Left ventricle myocardium inferior (tissue), 1 donor: Measurements from ENCODE around the gene NAT9. TPM values are rescaled to one million over a fixed set of nuclear protein-coding genes. Genes with fewer than 3 reads are reported as not detected.

Experiments used
- DNase-seq: peaks from one replicate; pipeline ENCODE4 v3.0.0-alpha.2; 2020
- H3K27ac ChIP-seq: fragments of 200-600 bp; replicated peaks from 2 replicates; pipeline ENCODE4 v1.8.0; 2021
- H3K27me3 ChIP-seq: fragments of 200-600 bp; 2 replicates; pipeline ENCODE4 v1.8.0; 2021; ENCODE audit warnings: low read depth
- H3K36me3 ChIP-seq: fragments of 200-600 bp; 2 replicates; pipeline ENCODE4 v1.8.0; 2021
- H3K4me1 ChIP-seq: fragments of 200-600 bp; 2 replicates; pipeline ENCODE4 v1.8.0; 2021
- H3K4me3 ChIP-seq: fragments of 200-600 bp; 2 replicates; pipeline ENCODE4 v1.8.0; 2021; ENCODE audit warnings: mild to moderate bottlenecking, moderate library complexity
- H3K9me3 ChIP-seq: fragments of 200-600 bp; replicated peaks from 2 replicates; pipeline ENCODE4 v1.8.0; 2021
- CTCF ChIP-seq: fragments of 200-600 bp; IDR thresholded peaks from 2 replicates; pipeline ENCODE4 v1.8.0; 2021; ENCODE audit warnings: antibody characterized with exemption, mild to moderate bottlenecking, borderline replicate concordance
- intact Hi-C: fragments of 100-400 bp; cut with micrococcal nuclease; formaldehyde crosslinking; loops from one replicate; pipeline ENCODE4 v1.11.0; 2022
- total RNA-seq: library from RNA; stranded (reverse); fragmentation: NEBNext Ultra II Directional; extraction: Animal tissue kit (Norgen Biotek cat#: 25700); gene quantifications from one replicate; pipeline ENCODE4 v1.2.1, GENCODE V29; 2021
- donor health status: DM: no; HTN: yes; CAD: no; lungs with severe emphysema.

The NAT9 gene
- total RNA-seq, 1 donor from 2014 or later: 18.6 TPM

- Histone ChIP-seq H3K4me3 (no peak overlapping the region), H3K27ac (no peak overlapping the region), H3K9me3 (no peaks in the 10 kb centered on the region), H3K36me3 (peaks cover 22% of the 10 kb centered on the region), H3K27me3 (no peaks in the 10 kb centered on the region), H3K4me1 (peaks cover 5% of the 10 kb centered on the region)
- intact Hi-C loops: loop anchor here (5.0 kb wide), 2 partner anchors 46 to 81 kb away; no protein-coding TSS in a partner anchor
- no peak for TF ChIP-seq CTCF
- DNase-seq: no peak
These were observed 9.8 kb upstream of the NAT9 start for GRCh38 chr17:74785981-74786360.

GRCh38 chr17:74785096-74785980 lies 9.2 kb upstream of the NAT9 start:
- Histone ChIP-seq H3K36me3 (peaks cover 25% of the 10 kb centered on the region), H3K4me3 (no peak overlapping the region), H3K27ac (no peak overlapping the region), H3K27me3 (no peaks in the 10 kb centered on the region), H3K4me1 (peaks cover 5% of the 10 kb centered on the region), H3K9me3 (no peaks in the 10 kb centered on the region)
- no peak for DNase-seq
- intact Hi-C loops: loop anchor here (5.0 kb wide), 2 partner anchors 47 to 82 kb away; no protein-coding TSS in a partner anchor
- no peak for TF ChIP-seq CTCF

DNA sequence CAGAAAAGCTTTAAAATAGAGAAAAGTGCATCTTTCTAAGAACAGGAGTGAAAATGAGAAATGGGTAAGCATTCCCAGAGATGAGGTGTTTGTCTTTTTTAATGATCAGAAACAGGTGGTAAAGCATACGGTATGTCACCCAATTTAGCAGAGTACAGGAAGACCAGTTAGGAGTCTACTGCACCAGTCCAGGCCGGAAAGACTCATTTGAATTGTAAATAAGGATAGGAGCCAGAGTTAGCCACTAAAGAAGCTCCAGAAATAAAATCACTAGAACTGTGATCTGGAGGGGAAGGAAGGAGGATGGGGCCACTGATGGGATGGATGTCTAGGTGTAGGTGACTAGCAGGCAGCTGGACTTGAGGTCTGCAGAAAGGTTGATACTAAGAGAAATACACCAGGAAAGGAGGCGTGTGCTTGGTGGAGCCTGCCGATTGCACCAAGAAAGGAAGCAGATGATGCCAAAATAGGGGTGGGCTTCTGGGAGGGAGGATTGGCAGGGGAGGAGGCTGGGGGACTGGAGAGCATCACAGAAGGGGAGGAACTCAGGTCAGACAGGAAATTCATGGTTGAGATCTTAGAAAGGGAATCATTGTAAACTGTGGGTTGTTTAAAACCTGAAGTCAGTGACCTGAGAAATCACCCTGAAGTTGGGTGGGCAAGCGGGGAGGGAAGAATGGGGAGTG lies 8.1 kb upstream of the NAT9 start:
- no peak overlapping the region for H3K4me3 ChIP-seq
- H3K27ac ChIP-seq: no peak overlapping the region
- DNase-seq: no peak
- no peaks in the 10 kb centered on the region for H3K9me3 ChIP-seq
- H3K27me3 ChIP-seq: no peaks in the 10 kb centered on the region
- TF ChIP-seq CTCF: no peak
- H3K4me1 ChIP-seq: peaks cover 5% of the 10 kb centered on the region
- intact Hi-C loops: no loop called here
- peaks cover 25% of the 10 kb centered on the region for H3K36me3 ChIP-seq

DNA sequence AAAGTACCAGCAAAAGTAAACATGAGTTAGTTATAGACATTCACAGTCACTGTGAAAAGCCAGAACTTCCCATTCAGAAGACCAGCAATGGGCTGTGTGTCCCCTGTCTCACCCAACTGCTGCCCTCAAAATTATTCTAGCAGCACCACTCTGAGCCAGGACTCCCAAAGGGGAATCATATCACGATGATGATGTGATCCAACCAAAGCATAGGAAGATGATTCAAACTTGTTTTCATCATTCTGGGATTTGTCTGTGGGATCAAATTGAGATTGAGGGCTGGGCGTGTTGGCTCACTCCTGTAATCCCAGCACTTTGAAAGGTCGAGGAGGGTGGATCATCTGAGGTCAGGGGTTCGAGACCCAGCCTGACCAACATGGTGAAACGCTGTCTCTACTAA lies 6.4 kb upstream of the NAT9 start:
- no peak for TF ChIP-seq CTCF
- H3K9me3 ChIP-seq: no peaks in the 10 kb centered on the region
- H3K4me3 ChIP-seq: no peak overlapping the region
- no peaks in the 10 kb centered on the region for H3K27me3 ChIP-seq
- H3K36me3 ChIP-seq: peaks cover 17% of the 10 kb centered on the region
- H3K4me1 ChIP-seq: peaks cover 5% of the 10 kb centered on the region
- no peak for DNase-seq
- intact Hi-C loops: no loop called here
- no peak overlapping the region for H3K27ac ChIP-seq

DNA sequence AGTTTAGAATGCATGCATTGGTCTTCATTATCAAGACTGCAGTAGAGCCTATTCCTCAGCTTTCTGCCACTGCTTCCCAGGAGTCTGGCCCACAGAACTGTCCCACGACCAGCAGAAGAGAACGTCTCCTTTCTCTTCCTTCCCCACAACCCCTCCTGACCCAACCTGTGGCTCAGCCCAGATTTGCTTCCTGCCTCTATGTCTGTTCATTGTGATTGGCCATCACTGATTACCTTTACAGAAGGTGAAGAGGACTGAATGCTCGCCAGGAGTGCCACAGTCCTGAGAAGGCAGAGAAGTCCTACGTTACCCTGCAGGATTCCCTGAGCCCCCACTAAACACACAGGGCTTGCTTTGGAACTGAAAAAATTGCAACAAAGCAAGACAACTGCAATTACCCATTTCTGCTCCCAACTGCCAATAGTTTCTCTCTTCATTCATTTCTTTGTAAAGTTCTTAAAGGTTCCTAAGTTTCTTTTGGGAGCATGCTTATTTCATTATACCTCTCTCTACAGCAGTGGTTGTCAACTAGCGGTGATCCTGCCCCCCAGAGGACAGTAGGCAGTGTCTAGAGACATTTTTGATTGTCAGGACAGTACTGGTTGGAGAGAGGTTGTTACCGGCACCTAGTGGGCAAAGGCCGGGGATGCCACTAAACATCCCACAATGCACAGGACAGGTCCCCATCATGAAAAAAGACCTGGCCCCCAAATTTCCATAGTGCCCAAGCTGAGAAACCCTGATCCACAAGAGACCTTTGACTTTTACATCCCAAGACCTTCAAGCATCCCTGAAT lies 4.5 kb upstream of the NAT9 start:
- peak; percentile 38 for TF ChIP-seq CTCF
- Histone ChIP-seq H3K27me3 (no peaks in the 10 kb centered on the region), H3K9me3 (no peaks in the 10 kb centered on the region), H3K4me3 (no peak overlapping the region), H3K27ac (peak overlapping the region; percentile 5), H3K4me1 (peaks cover 16% of the 10 kb centered on the region), H3K36me3 (peaks cover 17% of the 10 kb centered on the region)
- intact Hi-C loops: no loop called here
- no peak for DNase-seq
